Measurements from ENCODE around the gene ADRA2C.

Gene ADRA2C

GRCh38 chr4:3762753-3763549 is 3.2 kb upstream of the ADRA2C start:
- no peak for DNase-seq

GRCh38 chr4:3765271-3766035 is 732 bp upstream of the ADRA2C start:
- DNase-seq, result peak; percentile 69

DNA sequence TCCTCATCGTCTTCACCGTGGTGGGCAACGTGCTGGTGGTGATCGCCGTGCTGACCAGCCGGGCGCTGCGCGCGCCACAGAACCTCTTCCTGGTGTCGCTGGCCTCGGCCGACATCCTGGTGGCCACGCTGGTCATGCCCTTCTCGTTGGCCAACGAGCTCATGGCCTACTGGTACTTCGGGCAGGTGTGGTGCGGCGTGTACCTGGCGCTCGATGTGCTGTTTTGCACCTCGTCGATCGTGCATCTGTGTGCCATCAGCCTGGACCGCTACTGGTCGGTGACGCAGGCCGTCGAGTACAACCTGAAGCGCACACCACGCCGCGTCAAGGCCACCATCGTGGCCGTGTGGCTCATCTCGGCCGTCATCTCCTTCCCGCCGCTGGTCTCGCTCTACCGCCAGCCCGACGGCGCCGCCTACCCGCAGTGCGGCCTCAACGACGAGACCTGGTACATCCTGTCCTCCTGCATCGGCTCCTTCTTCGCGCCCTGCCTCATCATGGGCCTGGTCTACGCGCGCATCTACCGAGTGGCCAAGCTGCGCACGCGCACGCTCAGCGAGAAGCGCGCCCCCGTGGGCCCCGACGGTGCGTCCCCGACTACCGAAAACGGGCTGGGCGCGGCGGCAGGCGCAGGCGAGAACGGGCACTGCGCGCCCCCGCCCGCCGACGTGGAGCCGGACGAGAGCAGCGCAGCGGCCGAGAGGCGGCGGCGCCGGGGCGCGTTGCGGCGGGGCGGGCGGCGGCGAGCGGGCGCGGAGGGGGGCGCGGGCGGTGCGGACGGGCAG is 792 bp downstream of the ADRA2C start:
- DNase-seq, result no peak

DNA sequence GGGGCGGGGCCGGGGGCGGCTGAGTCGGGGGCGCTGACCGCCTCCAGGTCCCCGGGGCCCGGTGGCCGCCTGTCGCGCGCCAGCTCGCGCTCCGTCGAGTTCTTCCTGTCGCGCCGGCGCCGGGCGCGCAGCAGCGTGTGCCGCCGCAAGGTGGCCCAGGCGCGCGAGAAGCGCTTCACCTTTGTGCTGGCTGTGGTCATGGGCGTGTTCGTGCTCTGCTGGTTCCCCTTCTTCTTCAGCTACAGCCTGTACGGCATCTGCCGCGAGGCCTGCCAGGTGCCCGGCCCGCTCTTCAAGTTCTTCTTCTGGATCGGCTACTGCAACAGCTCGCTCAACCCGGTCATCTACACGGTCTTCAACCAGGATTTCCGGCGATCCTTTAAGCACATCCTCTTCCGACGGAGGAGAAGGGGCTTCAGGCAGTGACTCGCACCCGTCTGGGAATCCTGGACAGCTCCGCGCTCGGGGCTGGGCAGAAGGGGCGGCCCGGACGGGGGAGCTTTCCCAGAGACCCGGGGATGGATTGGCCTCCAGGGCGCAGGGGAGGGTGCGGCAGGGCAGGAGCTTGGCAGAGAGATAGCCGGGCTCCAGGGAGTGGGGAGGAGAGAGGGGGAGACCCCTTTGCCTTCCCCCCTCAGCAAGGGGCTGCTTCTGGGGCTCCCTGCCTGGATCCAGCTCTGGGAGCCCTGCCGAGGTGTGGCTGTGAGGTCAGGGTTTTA is 1.5 kb downstream of the ADRA2C start:
- DNase-seq, result no peak

DNA sequence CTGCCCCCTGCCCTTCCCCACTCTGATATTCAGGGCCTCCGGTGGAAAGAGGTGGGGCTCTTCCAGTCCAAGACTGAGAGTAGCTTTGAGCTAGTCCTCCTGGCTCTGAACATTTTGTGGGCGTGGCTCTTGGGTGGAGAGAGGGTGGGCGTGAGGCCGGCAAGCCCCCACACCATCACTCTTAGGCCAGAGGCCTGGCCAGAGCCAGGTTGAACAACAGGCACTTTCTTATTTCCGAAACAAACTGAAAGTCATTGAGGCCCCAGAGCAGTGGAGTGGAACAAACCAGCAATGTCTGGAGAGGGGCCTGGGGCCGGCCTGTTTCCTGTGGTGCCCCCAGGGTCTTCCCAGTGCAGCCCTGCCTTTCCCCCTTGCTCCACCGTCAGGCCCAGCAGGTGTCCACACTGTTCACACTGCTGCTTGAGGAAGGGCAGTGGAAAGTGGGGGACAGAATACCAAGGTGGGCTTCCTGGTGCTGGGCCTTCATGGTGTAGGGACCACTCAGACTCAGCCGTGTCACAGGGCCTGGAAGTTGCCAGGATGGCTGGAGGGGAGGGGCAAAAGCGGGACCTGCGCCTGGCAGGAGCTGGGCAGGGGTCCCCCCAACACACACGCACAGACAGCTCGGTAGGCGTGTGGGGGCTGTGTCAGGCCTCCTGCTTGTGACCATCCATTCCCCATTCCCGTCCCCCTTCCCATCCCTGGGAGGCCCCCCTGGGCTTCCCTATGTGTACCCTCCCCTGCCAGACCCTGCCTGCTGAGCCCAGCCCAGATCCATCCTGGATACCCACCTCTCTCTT is 2.9 kb downstream of the ADRA2C start:
- no peak for DNase-seq

- no peak for DNase-seq
Observed at GRCh38 chr4:3769642-3770184, 3.5 kb downstream of the ADRA2C start.

GRCh38 chr4:3770323-3771163 is 4.4 kb downstream of the ADRA2C start:
- no peak for DNase-seq

GRCh38 chr4:3771164-3771809 is 5.1 kb downstream of the ADRA2C start:
- no peak for DNase-seq

DNA sequence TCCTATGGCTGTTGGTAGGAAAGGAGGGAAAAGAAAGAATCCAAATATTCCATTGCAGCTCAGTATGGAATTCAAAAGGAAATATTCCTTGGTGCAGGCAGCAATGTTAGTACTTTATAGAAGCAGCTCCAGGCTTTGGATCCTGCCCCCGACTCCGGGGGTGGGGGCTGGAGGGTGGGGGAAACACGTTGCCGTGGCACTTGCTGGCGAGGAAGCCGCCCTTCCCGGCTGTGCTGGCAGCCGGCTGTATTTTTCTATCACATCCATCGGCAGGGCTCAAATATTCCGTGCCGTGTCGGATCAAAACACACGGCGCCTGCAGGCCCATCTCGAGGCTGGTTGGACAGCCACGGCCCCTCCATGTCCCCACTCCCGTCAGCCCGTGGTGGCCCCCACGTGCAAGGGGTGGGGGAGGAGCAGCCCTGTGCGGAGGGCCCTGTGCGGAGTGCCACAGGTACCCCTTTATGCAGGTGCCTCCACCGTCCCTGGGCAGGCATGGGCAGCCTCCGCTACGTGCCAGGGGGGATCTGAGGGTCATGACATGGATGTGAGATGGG is 5.8 kb downstream of the ADRA2C start:
- no peak for DNase-seq

DNA sequence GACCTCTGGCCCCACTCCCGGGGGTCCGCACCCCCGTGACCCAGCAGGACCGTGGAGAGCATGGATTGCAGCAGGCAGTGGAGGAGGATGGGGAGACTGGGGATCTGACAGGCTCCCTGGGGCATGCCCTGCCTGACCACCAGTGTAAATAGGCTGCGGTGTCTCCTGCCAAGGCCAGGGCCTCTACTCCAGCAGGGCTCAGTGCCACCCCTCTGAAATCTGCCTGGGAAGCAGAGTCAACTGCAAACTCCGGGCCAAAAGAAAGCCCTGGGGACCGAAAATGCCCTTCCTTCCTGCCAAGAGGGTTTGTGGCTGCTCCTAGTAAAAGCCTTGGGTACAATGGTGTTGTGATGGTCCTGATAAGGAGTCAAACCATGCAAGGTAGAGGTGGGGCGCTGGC is 6.4 kb downstream of the ADRA2C start:
- DNase-seq, result no peak

DNA sequence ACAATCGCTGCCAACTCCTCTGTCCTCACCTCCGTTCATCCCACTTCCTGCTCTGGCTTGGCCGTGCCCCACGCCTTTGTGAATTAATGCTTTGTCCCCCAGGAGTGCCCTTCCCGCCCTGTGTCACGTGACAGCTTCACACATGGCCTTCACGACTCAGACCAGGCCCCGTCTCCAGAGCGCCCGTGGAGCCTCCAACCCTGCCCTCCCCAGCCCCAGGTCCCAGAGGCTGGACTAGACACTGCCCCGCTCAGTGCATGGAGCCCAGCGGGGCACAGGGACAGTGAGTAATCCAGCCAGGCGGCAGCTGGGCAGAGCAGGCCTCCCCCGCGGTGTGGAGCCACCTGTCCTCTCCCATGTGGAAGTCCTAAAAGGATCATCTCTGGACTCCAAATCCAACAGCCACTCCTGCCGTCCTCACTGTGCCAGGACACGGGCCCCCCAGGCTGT is 7.4 kb downstream of the ADRA2C start:
- DNase-seq, result no peak

DNA sequence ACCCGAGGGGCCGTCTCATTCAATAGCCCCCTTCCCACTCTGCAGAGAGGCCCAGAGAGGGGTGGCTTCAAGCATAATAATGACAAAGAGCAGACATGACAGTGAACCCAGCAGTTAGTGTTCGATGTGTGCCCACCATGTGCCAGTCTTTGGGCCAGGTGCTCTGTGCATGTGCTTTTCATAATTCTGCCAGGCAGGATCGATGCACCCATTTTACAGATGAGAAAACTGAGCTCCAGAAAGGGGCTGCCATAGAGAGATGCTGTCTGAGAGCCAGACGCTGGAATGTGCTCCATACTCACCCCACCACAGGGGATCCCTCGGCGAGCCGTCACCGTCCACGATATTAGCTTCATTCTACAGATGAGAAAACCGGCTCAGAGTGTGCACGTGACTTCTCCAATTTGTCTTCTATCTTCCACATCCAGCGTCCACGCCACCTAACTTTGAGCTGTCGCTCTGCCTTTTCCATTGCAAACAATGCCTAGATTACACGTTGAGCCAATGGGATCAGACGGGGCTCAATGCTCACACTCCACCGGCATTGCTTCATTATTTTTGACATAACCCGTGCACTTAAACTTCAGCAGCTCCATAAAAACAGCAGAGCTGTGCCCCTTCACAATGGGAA is 8.2 kb downstream of the ADRA2C start:
- DNase-seq, result no peak

DNA sequence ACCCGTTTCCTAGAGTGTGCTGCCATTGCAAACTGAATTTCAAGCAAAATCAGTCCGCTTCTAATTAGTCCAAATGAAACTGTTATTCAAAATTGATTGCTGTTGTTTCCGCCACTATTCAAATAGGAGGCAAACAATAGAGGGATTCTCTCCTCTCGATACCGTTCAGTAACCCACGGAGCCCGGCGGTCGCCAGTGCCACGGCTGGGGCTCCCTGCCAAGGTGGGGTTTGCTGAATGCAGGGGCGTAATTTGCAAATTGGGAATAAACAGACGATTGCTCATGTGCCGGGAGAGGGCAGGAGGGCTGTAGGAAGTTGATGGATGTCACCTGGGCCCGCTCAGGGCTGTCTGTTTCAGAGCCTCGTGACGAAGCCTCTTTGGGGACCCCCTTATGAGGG is 8.8 kb downstream of the ADRA2C start:
- no peak for DNase-seq

DNA sequence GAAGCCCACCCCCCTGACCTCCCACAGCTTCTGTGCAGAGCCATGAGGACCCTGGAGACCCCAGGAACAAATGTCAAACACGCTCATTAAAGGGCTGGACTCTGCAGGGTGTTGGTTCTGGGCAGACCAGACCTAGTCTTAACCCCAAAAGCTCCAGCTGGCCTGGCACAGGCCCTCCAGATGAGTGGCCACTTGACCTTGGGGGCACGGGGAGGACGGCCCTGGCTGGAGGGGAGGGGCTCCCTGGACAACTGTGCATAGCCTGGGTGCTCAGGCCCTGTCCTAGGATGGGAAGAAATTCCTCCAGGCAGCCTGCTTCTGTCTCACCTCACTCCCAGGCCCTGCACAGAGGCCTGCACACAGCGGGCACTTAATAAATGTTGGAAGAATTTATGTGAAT is 9.4 kb downstream of the ADRA2C start:
- DNase-seq, result no peak

DNA sequence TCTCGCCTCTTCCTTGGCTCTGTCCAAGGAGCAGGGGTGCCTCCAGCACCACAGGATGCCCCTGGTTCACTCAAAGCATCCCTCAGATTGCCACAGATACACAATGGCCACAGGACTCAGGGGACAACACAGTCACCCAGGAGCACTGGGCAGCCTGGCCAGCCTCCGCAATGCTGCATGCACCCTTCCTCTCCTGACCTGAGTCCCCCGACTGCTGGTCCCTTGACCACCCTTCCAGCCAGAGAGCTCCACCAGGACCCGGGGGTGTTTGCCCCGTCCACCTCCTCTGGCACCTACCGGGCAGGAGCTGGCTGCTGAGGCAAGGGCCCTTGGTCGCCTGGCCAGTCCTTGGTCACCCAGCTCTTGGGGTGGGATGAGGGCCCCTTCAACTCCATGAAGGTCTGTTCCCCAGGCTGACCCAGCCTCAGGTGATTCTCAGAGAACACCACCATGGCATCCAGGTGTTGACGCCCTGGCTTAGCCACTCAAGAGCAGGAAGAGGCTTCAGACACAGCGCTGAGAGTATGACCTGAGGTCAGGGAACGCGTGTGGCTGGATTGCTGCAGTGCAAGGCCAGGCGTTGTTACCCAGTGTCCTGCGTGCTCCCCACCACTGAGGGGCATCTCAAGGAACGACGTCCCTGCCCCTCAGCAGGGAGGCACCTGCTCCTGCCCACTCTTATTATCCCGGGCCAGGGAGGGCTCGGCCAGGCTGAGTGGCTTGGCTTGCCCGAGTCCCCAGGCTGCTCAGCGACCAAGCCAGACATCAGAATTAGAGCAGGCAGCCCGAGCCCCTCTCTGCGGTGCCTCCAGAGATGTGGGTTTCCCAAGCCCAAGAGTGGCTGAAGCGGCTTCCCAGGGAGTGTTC is 10.2 kb downstream of the ADRA2C start:
- DNase-seq, result no peak

GRCh38 chr4:3777033-3777390 is 10.8 kb downstream of the ADRA2C start:
- no peak for DNase-seq

- DNase-seq, result no peak
Observed at GRCh38 chr4:3777669-3778068, 11.5 kb downstream of the ADRA2C start.

GRCh38 chr4:3779509-3779908 is 13.3 kb downstream of the ADRA2C start:
- DNase-seq, result no peak
